HG03521 (cell line): ENCODE results near the gene SLC1A1.
"Not testable (repeated sequence)": the region's sequence is repeated elsewhere in the genome, so short reads cannot be mapped to it uniquely, and the experiment has no call there.

Experiments
- ATAC-seq: cut with Tn5 transposase; IDR thresholded peaks from one replicate; pipeline ENCODE4 v1.9.1; 2021; ENCODE audit warnings: mild to moderate bottlenecking, moderate library complexity; ENCODE audit not compliant: unreplicated experiment

Gene SLC1A1

GRCh38 chr9:4540425-4540824 lies 50.2 kb downstream of the SLC1A1 start:
- no peak for ATAC-seq

DNA sequence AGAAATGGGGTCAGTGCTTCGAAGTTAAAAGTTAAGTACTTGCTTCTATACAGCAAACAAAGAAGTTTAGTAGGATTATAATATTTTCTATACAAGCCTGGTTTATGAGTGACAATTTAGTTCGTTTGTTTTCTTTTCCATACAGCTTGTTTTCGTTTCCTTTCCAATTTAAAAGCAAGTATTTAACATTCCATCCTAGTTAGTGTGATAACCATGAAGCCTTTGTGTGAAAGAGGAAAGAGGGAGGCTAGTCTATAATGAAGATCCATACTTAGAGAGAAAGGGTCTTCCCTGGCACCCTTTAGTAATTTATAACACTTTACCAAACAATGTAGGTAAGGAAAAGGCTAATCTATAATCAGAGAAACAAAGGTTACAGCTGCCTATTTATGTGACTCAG lies 51.0 kb downstream of the SLC1A1 start:
- no peak for ATAC-seq

DNA sequence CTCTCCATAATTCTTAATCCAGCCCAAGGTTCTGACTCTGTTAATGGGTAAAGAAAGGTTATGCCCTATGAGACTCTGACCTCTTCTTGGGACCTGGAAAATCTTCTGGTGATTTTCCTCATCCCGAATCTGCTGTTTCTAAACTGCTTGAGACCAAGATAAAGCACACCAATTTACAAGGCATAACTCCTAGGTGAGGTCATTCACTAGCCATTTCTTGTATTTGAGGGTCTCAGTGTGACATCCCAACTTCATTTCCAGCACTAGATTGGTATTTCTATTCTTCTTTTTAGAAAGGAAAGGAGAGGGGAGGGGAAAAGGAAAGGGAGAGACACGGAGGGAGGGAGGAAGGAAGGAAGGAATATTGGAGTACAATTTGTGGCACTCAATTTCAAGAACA lies 51.6 kb downstream of the SLC1A1 start:
- no peak for ATAC-seq

DNA sequence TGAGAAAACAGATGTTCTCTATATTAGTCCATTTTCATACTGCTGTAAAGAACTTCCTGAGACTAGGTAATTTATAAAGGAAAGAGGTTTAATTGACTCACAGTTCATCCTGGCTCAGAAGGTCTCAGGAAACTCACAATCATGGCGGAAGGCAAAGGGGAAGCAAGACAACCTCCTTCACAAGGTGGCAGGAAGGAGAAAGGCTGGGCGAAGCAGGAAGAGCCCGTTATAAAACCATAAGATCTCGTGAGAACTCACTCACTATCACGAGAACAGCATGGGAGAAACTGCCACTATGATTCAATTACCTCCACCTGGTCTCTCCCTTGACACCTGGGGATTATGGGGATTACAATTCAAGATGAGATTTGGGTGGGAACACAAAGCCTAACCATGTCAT lies 54.4 kb downstream of the SLC1A1 start:
- not testable (repeated sequence) for ATAC-seq

DNA sequence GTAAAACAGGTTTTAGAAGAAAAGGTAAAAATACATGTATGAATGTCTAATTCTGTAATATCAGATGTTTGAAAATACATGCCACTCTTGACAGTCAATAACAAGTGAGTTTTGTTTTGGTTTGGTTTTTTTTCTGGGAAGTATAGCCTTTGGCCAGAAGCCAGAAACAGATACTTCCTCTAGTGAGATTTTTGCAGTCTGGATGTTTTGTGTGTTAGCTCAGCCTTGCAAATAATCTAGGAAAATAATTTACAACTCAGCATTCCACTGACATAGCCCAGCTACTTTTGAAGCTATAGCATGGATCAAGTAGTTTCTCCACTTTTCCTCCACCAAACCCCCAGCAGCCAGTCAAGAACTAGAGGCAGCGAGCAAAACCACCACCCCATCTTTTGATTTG lies 56.7 kb downstream of the SLC1A1 start:
- no peak for ATAC-seq

DNA sequence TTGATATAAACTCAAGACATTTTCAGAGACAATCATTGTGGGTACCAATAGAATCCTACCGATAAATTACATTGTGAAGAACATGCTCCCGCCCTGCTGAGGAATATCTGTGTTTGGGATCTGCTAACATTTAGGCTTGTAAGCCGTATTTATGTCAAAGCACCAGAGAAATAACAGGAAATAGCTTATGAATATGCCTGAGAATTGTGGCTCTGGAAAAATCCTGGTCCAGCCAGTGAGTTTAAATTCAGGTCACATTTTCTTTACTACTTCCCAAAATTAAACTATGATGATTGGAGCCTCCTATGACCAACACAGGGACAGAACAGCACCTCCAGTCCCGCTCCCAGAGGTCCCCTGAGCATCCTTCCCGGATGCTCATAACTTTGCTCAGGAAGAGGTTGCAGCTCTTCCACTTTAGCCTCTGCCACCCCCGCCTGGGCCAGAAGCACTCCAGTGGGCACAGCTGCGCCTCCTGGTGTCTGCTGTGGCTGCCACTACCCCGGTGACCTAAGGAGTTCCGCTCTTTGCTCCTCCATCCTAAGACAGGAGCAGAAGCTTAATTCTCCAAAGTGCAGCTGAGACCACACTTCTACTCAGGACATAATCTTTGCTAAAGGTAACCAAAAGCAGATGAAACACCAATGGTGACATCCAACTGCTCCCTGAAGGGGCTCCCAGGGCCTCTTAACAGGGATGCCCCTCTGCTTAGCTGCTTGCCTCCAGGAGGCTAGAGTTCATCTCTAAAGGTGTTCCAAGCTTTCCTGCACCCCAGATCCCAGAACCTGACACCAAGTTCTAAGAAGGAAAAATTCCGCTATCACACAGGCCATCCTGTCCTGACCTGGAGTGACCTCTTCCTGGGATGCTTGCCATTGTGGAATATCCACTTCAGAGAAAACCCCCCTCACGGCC lies 58.8 kb downstream of the SLC1A1 start:
- ATAC-seq, result no peak

GRCh38 chr9:4549751-4550295 lies 59.6 kb downstream of the SLC1A1 start:
- ATAC-seq, result no peak

- ATAC-seq, result no peak
Observed at GRCh38 chr9:4550777-4551484, 60.7 kb downstream of the SLC1A1 start.

- no peak for ATAC-seq
Observed at GRCh38 chr9:4553951-4554381, 63.7 kb downstream of the SLC1A1 start.

DNA sequence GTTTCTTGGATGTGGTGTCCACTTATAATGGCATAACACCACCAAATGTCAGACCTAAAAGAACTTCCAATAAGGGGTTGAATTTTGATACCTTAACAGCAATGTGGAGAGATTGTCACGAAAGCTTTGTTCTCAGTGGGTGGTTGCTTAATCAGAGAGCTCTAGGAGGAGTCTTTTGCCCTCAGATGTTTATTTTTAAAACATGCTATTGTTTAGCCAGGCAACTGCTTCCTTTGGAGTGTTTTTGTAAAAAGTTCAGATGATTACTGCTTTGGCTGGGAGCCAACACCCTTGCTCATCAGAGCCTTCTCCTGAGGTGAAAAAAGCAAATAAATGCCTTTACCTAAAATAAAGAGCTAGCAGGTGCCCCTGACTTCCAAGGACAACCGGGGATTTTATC lies 65.0 kb downstream of the SLC1A1 start:
- no peak for ATAC-seq

DNA sequence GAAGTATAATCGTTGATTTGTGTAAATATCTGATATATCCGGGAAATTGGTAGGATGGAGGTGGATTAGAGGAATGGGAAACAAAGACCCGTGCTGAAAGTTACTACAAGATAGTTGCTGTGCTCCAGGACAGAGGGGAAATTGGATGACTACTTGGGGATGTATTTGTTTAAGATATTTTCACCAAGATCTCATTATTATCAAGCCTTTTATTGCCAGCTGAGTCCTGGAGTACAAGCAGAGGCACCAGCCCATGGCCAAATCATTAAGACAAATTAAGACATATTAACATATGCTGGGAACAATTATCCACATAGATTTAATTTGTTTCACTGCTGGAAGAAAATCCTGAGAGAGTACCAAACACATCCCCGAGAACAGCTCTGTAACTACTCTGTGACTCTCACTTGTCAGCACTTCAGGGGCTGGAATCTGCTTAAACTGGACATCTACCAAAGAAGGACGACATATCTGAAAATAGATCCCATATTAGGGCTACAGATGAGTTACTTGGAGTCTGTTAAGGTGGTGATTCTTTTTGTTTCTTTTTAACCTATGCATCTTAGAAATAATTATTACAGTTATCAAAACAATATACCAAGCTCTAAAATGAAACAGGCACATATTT lies 68.2 kb downstream of the SLC1A1 start:
- ATAC-seq, result no peak

DNA sequence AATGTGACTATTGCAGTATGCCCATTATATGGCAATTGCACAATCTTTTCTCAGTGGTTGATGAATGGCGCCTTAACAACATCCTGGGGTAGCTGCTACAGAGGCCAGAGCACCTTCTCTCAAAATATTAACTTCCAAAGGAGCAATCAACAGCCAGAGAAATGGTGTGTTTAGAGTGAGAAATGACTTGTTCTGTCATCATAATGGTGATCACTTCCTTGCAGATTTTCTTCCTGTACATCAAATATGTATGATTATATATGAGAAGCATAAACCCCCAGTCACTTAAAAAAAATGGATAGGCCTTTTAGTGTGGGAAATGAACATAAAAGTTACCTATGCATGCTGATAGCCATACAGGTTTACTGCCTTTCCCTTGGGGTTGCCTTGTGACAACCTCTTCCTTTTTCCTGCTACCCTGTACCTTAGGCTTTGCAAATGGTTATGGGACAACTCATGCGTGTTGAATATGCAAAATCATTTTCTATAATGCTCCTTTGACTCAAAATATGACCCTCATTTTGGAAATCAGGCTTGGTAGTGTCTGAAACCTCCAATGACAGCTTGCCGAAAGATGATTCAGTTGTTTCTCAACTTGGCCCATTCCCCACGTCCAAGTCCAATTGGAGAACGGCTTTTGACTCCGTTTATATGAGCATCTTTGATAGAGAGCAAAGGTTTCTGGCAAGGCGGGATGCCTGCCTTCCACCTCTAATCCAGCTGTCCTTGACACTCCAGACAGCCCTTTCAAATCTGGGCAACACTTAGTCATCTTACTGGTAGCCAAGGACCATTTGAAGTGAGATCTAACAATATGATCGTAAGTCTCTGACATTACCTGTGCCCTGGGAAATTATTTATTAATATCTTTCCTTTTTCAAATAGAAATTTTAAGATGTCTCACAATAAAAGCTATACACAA lies 69.3 kb downstream of the SLC1A1 start:
- ATAC-seq, result peak; percentile 65

DNA sequence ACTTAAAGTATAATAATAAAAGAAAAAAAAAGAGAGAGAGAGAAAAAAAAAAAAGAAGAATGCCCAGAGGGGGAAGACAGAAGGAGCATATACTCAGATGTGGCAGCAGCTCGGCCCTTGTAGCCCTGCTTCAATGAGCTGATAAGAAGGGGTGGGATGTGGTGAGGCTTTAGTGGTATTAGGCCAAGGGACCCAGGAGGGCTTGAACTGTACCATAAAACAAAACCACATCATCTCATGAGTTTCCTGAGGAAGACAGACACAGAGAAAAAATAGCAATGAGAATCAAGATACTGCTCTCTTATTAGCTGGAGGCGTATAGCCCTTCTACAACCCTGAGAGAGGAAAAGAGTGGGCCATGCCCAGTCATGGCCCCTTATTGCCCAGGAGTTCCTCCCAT lies 72.8 kb downstream of the SLC1A1 start:
- no peak for ATAC-seq

DNA sequence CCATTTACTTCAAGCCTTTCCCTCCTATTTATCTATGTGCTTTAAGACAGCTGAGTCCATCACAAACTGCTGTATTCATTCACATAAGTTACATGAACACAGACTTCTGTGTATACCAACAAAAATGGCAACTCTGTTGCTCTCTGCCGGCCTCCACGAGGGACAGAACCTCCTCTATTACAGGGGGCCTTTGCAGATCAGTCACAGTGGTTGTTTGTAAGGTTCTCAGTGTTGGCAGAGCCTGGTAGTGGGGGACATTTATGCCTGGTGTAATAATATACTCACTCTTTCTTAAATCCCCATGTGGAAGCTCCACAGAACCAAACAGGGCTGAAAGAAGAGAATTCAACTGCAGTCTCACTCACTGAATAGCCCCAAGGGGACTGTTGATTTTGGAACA lies 76.5 kb downstream of the SLC1A1 start:
- no peak for ATAC-seq

- ATAC-seq, result no peak
Observed at GRCh38 chr9:4567601-4568000, 77.3 kb downstream of the SLC1A1 start.

DNA sequence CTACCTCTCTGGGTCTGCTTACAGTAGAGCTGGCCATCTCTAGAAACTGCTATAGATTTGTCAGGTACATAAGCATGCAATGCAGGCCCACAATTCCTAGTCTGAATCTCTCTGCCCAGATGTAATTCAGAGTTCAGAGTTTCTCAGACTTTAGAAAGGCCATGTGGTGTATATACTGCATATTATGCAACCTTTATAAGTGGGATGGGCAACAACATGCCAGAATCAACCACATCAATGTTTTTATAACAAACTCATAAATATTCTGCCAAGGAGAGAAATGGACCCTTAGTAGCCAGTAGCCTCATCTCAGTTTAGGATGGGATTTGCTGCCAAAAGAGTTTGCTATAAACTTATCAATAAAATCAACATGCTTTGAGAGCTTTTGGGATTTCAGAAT lies 78.8 kb downstream of the SLC1A1 start:
- ATAC-seq, result no peak

- no peak for ATAC-seq
Observed at GRCh38 chr9:4572184-4572826, 82.0 kb downstream of the SLC1A1 start.

DNA sequence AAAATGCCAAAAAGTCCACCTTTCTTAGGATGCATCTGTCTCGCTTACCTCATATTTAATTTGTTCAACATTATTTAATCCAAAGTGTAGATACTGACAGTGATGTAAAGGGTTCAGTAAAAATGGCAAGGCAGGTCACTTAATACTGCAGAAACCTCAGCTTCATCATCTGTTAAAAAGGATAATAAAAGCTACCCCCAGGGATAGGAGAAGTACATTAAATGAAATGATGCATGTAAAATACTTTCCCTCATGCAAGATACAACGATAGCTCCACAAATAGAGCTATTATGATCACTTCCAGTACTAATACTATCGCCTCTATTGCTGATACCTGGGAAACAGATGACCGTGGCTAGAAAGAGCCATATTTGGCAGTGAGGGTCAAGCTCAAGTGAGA lies 82.9 kb downstream of the SLC1A1 start:
- ATAC-seq, result no peak

DNA sequence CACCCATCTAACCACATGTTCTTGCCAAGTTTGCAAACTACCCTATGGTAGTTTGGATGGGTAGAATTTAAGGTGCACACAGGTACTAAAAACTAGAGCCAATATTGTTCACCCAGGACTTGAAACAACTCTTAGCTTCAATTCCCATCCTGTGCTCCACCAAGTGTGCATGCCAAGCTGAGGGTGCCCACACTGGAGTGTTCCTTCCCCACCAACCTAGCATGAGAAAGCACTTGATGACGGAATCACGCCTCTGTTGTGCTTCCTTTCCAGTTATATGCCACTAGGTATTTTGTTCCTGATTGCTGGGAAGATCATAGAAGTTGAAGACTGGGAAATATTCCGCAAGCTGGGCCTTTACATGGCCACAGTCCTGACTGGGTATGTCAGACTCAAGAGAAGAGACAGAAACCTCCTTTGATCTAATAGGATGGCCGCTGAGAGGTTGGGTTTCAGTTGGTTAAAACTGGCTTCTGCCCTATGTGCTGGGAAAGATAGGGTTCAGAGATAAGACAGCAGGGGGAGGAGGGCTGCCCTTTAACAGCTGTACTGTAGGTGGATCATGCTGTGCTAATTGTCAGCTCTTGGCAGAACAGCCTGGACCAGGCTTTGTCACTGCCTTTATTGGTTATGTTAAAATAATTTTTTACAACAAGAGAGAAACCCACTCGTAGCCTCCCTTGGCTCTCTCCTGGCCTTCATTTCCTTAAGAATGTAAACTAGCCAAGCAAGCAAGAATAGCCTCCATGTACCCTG lies 83.5 kb downstream of the SLC1A1 start:
- no peak for ATAC-seq
